Mesendoderm (in vitro differentiated cells): ENCODE measurements around the gene LYRM4. TPM values are rescaled to one million over a fixed set of nuclear protein-coding genes. Genes with fewer than 3 reads are reported as not detected.

ENCODE experiments used
- DNase-seq: peaks from one replicate; pipeline ENCODE4 v3.0.0; 2013
- H2AK5ac ChIP-seq: 2 replicates; pipeline ENCODE4 v1.6.1; 2013; ENCODE audit warnings: low read length, inconsistent platforms
- H2BK120ac ChIP-seq: 2 replicates; pipeline ENCODE4 v1.6.1; 2013; ENCODE audit warnings: low read depth, mild to moderate bottlenecking, low read length, moderate library complexity, mixed read lengths
- H2BK15ac ChIP-seq: replicated peaks from 2 replicates; pipeline ENCODE4 v1.6.1; 2013; ENCODE audit warnings: low read depth, mild to moderate bottlenecking, moderate library complexity
- H2BK5ac ChIP-seq: 2 replicates; pipeline ENCODE4 v1.6.1; 2013; ENCODE audit warnings: low read length, inconsistent platforms
- H3K18ac ChIP-seq: 2 replicates; pipeline ENCODE4 v1.6.1; 2013; ENCODE audit warnings: mild to moderate bottlenecking, low read length, mixed read lengths
- H3K23ac ChIP-seq: one replicate; pipeline ENCODE4 v1.6.1; 2013; ENCODE audit warnings: low read length
- H3K27ac ChIP-seq: 2 replicates; pipeline ENCODE4 v1.5.1; 2013; ENCODE audit warnings: low read depth, mild to moderate bottlenecking, inconsistent platforms, low read length, moderate library complexity
- H3K27me3 ChIP-seq: 2 replicates; pipeline ENCODE4 v1.6.1; 2013; ENCODE audit warnings: low read length, control low read depth, mild to moderate bottlenecking, inconsistent platforms; ENCODE audit not compliant: insufficient read depth, poor library complexity
- H3K36me3 ChIP-seq: 2 replicates; pipeline ENCODE4 v1.6.1; 2013; ENCODE audit warnings: low read length, inconsistent platforms; ENCODE audit not compliant: control insufficient read depth, insufficient read depth
- H3K4ac ChIP-seq: one replicate; pipeline ENCODE4 v1.6.1; 2013; ENCODE audit warnings: low read depth, mild to moderate bottlenecking, low read length, moderate library complexity
- H3K4me1 ChIP-seq: 2 replicates; pipeline ENCODE4 v1.6.1; 2013; ENCODE audit warnings: low read depth, low read length, inconsistent platforms; ENCODE audit not compliant: control insufficient read depth
- H3K4me2 ChIP-seq: 2 replicates; pipeline ENCODE4 v1.6.1; 2013; ENCODE audit warnings: low read length
- H3K4me3 ChIP-seq: 2 replicates; pipeline ENCODE4 v1.5.1; 2013; ENCODE audit warnings: mild to moderate bottlenecking, low read length
- H3K56ac ChIP-seq: one replicate; pipeline ENCODE4 v1.6.1; 2013; ENCODE audit warnings: low read length
- H3K79me1 ChIP-seq: 2 replicates; pipeline ENCODE4 v1.6.1; 2013; ENCODE audit warnings: low read length, inconsistent platforms
- H3K79me2 ChIP-seq: 2 replicates; pipeline ENCODE4 v1.6.1; 2013; ENCODE audit warnings: mild to moderate bottlenecking, low read length; ENCODE audit not compliant: control insufficient read depth, insufficient read depth
- H3K9ac ChIP-seq: 2 replicates; pipeline ENCODE4 v1.6.1; 2013; ENCODE audit warnings: low read length, inconsistent platforms
- H4K5ac ChIP-seq: one replicate; pipeline ENCODE4 v1.6.1; 2013; ENCODE audit warnings: low read length
- H4K8ac ChIP-seq: one replicate; pipeline ENCODE4 v1.6.1; 2013; ENCODE audit warnings: low read depth, mild to moderate bottlenecking, control low read depth, low read length, moderate library complexity
- WGBS: extraction: QIAGEN DNeasy Blood & Tissue Kit; methylation state at CpG from one replicate; pipeline ENCODE4 v1.1.7; 2013; ENCODE audit warnings: low lambda C conversion rate, missing lambda C conversion rate; ENCODE audit not compliant: insufficient coverage; ENCODE audit errors: extremely low coverage; 5-methylcytosine and 5-hydroxymethylcytosine counted together
- polyA plus RNA-seq, 2 experiments: library from polyadenylated mRNA; stranded (reverse); fragments of 200-250 nt; gene quantifications; one replicate each; pipeline ENCODE4 v1.2.3, GENCODE V29; 2013

Gene LYRM4
- polyA plus RNA-seq (2013, experiment 1 of 2) = 40.5 TPM
- 43.8 TPM for polyA plus RNA-seq (2013, experiment 2 of 2)

- Histone ChIP-seq H4K5ac (peak within 1 kb of the TSS; percentile 86), H3K18ac (peak within 1 kb of the TSS; percentile 88)
- no CpG with 5 or more reads among the region's 85 CpGs for WGBS
These were observed at the start of gene LYRM4, which contains the start of gene FARS2 for GRCh38 chr6:5260661-5261544. Gene LYRM4, minus strand, starts transcription at chr6:5260950. Its CDS starts 217 bp downstream, at chr6:5260733. Gene FARS2, plus strand, starts transcription at chr6:5261513.

GRCh38 chr6:5308066-5308465 lies 47.3 kb upstream of the LYRM4 start:
- Histone ChIP-seq H3K56ac (no peak overlapping the region), H3K4me2 (no peak overlapping the region), H3K79me1 (peaks cover 5% of the 10 kb centered on the region), H2BK15ac (no peak overlapping the region), H3K4me1 (peaks cover 2% of the 10 kb centered on the region), H2AK5ac (no peak overlapping the region), H3K27me3 (no peaks in the 10 kb centered on the region), H2BK120ac (no peak overlapping the region), H3K18ac (no peak overlapping the region), H3K9ac (no peak overlapping the region), H3K79me2 (no peaks in the 10 kb centered on the region), H3K4ac (no peak overlapping the region), H3K27ac (no peak overlapping the region), H3K36me3 (no peaks in the 10 kb centered on the region), H4K5ac (no peak overlapping the region), H3K23ac (no peak overlapping the region), H3K4me3 (no peak overlapping the region), H4K8ac (no peak overlapping the region), H2BK5ac (no peak overlapping the region)
- WGBS = 100% methylated on average over 1 of the region's 4 CpGs
- DNase-seq = peak; percentile 51

More at GRCh38 chr6:5260661-5261544, at the start of gene LYRM4, which contains the start of gene FARS2:
- H3K56ac ChIP-seq = peak within 1 kb of the TSS; percentile 92
- no peak within 1 kb of the TSS for H2BK15ac ChIP-seq
- H3K79me2 ChIP-seq = peaks cover 18% of the 10 kb centered on the region
- no peaks in the 10 kb centered on the region for H3K27me3 ChIP-seq
- peak; percentile 93 for DNase-seq
- peak within 1 kb of the TSS; percentile 89 for H3K9ac ChIP-seq
- H3K4me1 ChIP-seq = no peaks in the 10 kb centered on the region
- H2BK120ac ChIP-seq = no peak within 1 kb of the TSS
- peak within 1 kb of the TSS; percentile 90 for H4K8ac ChIP-seq
- peak within 1 kb of the TSS; percentile 92 for H3K4ac ChIP-seq
- H3K23ac ChIP-seq = no peak within 1 kb of the TSS
- peak within 1 kb of the TSS; percentile 88 for H3K27ac ChIP-seq
- H3K36me3 ChIP-seq = no peaks in the 10 kb centered on the region
- peaks cover 17% of the 10 kb centered on the region for H3K79me1 ChIP-seq
- peak within 1 kb of the TSS; percentile 97 for H3K4me3 ChIP-seq
- H3K4me2 ChIP-seq = peak within 1 kb of the TSS; percentile 82
- H2BK5ac ChIP-seq = no peak within 1 kb of the TSS
- no peak within 1 kb of the TSS for H2AK5ac ChIP-seq

- no peak overlapping the region for H3K9ac ChIP-seq
- no peak overlapping the region for H2BK120ac ChIP-seq
- H3K23ac ChIP-seq = no peak overlapping the region
- H2BK15ac ChIP-seq = no peak overlapping the region
- no peak overlapping the region for H3K18ac ChIP-seq
- no peaks in the 10 kb centered on the region for H3K36me3 ChIP-seq
- no peaks in the 10 kb centered on the region for H3K4me1 ChIP-seq
- H4K5ac ChIP-seq = no peak overlapping the region
- no peak overlapping the region for H2AK5ac ChIP-seq
- H3K27me3 ChIP-seq = no peaks in the 10 kb centered on the region
- DNase-seq = no peak
- no peak overlapping the region for H2BK5ac ChIP-seq
- H4K8ac ChIP-seq = no peak overlapping the region
- peaks cover 4% of the 10 kb centered on the region for H3K79me1 ChIP-seq
- H3K4me3 ChIP-seq = no peak overlapping the region
- no peaks in the 10 kb centered on the region for H3K79me2 ChIP-seq
- H3K27ac ChIP-seq = no peak overlapping the region
- no peak overlapping the region for H3K56ac ChIP-seq
- H3K4ac ChIP-seq = no peak overlapping the region
- H3K4me2 ChIP-seq = no peak overlapping the region
These were observed 46.3 kb upstream of the LYRM4 start for GRCh38 chr6:5307058-5307457.

- H3K4ac ChIP-seq = no peak overlapping the region
- H3K4me3 ChIP-seq = no peak overlapping the region
- H3K27ac ChIP-seq = no peak overlapping the region
- no peak overlapping the region for H2BK120ac ChIP-seq
- H3K79me1 ChIP-seq = peaks cover 4% of the 10 kb centered on the region
- H3K36me3 ChIP-seq = no peaks in the 10 kb centered on the region
- no peak overlapping the region for H3K18ac ChIP-seq
- H3K27me3 ChIP-seq = no peaks in the 10 kb centered on the region
- H2AK5ac ChIP-seq = no peak overlapping the region
- no CpG with 5 or more reads among the region's 5 CpGs for WGBS
- no peaks in the 10 kb centered on the region for H3K79me2 ChIP-seq
- H3K4me1 ChIP-seq = no peaks in the 10 kb centered on the region
- H3K9ac ChIP-seq = no peak overlapping the region
- H3K56ac ChIP-seq = no peak overlapping the region
- H3K23ac ChIP-seq = no peak overlapping the region
- H4K5ac ChIP-seq = no peak overlapping the region
- H4K8ac ChIP-seq = no peak overlapping the region
- no peak overlapping the region for H3K4me2 ChIP-seq
- DNase-seq = no peak
- no peak overlapping the region for H2BK5ac ChIP-seq
- no peak overlapping the region for H2BK15ac ChIP-seq
These were observed 45.3 kb upstream of the LYRM4 start for GRCh38 chr6:5305968-5306626.

- Histone ChIP-seq H3K4me3 (no peak overlapping the region), H3K4ac (no peak overlapping the region), H4K5ac (no peak overlapping the region), H3K56ac (no peak overlapping the region), H3K36me3 (no peaks in the 10 kb centered on the region), H3K79me1 (peaks cover 4% of the 10 kb centered on the region), H3K9ac (no peak overlapping the region), H3K18ac (no peak overlapping the region), H3K27me3 (no peaks in the 10 kb centered on the region), H3K4me1 (no peaks in the 10 kb centered on the region), H2AK5ac (no peak overlapping the region), H3K23ac (no peak overlapping the region), H2BK15ac (no peak overlapping the region), H3K79me2 (no peaks in the 10 kb centered on the region), H3K4me2 (no peak overlapping the region), H4K8ac (no peak overlapping the region), H3K27ac (no peak overlapping the region), H2BK5ac (no peak overlapping the region), H2BK120ac (no peak overlapping the region)
- no CpG with 5 or more reads among the region's 8 CpGs for WGBS
- DNase-seq = no peak
These were observed 42.9 kb upstream of the LYRM4 start for GRCh38 chr6:5303682-5304081.
